ENCODE data around the gene A3GALT2.

GRCh38 chr1:33297911-33298622, 22.8 kb downstream of the A3GALT2 start:
- TF ChIP-seq CTCF (IDR thresholded peaks at IDR 0.05) (no peak), POLR2A (IDR thresholded peaks at IDR 0.05) (no peak), POLR2AphosphoS5 (IDR thresholded peaks at IDR 0.05) (no peak), EP300 (IDR thresholded peaks at IDR 0.05) (no peak)

All from stomach (tissue), 4 donors.